NCI-H345 (cell line): Measurements from ENCODE around the gene DUSP3.

Experiments
- DNase-seq: peaks from one replicate; lab custom pipeline; 2025; lab: John Stamatoyannopoulos, UW

The DUSP3 gene

GRCh38 chr17:43778337-43779144 is at the start of gene DUSP3:
Gene DUSP3, minus strand, starts transcription at chr17:43778977. Its CDS starts 53 bp downstream, at chr17:43778924.
- DNase-seq = peak; percentile 83

DNA sequence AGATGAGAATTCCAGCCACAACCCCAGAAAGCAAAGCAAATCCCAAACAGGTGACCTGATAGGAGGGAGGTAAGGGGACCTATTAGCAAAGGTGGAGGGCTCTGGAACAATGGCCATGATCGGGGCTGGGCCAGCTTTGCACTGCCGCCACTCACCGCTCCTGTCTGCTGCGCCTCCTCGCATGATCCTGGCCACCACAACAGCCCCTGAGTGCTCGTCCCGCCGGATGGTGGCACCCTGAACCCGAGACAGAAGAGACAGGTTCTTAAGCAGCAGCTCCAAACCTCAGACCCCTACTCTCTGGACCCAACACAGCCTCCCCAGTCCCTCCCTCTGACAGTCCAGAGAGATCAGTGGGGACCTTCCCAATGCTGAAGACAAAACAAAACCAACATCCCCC is 48.8 kb upstream of the DUSP3 start:
- no peak for DNase-seq

DNA sequence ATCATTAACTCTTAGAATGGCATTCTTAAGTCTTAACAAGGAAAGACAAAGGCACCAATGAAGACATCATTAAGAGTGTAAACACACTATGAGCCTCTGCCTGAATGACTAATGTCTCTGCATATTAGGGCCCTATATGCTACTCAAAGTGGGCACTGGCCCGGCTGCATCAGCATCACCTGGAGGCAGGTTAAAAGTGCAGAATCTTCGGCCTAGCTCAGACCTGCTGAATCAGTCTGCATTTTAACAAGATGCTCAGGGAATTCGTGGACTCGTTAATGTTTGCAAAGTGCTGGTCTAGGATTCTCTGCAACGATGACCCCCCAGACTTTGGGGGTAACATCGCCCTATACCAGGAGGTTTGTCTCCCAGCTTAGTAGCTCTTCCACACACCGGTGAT is 47.4 kb upstream of the DUSP3 start:
- no peak for DNase-seq

DNA sequence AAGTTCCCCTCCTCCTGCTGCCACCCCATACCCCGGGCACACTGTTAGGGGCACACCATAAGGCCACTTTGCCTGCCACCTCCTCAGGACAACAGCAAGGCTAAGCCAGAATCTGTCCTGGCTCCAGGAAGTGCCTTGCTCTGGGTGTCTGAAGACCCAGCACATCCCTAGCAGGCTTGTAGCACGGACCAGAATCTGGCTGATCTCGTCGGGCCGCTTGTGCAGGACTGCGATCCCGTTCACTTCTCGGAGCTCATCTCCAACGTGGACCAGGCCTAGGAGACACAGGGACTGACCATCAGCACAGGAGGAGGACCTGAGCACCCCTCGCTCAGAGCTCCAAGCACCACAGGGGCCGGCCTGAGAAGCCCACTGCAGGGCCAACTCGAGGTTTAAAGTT is 46.8 kb upstream of the DUSP3 start:
- DNase-seq = no peak

- DNase-seq = no peak
Measured at GRCh38 chr17:43823350-43824084, 44.7 kb upstream of the DUSP3 start.

DNA sequence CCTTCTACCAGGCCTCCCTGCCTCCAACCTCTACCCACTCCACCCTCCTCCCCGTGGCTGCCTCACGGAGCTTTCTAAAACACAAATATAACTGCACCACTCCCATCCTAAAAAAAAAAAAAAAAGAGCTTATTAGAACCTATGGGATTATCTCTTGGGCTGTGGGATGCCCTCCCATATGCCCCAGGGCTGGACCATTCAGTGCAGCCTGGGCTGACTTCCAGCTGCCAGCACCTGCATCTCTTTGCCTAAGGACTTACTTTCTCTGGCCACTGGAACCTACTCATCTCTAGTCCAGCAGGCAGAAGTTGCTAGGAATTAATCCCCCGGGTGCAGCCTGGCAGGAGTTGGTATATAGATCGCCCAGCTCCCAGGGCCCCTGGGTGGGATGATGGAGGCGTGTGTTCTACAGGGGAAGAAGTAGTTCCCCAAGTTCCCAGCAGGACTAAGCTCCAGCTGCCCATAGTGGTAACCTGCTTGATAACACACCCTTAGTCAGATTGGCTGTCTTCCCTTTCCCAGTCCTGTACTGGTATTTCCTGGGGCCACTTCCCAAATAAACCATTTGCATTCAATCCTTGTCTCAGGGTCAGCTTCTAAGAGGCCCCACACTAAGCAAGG is 43.9 kb upstream of the DUSP3 start:
- DNase-seq = no peak

DNA sequence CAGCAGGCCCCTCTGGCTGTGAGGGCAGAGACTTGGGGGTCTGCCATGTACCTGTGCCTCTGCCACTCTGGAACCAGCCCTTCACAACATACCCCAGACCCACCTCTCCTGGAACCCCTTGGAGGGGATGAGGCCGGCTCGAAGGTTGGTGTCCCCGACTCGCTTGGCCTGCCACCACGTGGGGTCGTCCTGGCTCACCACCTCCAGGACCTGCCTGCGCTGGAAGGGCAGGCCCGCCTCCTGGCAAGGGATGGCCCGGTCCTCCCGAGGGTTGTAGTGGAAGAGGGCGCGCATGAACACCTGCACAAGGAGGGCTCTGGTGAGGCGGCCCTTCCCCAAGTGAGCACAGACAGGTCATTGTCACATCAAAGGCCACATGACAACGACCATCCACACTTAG is 42.0 kb upstream of the DUSP3 start:
- DNase-seq = no peak

DNA sequence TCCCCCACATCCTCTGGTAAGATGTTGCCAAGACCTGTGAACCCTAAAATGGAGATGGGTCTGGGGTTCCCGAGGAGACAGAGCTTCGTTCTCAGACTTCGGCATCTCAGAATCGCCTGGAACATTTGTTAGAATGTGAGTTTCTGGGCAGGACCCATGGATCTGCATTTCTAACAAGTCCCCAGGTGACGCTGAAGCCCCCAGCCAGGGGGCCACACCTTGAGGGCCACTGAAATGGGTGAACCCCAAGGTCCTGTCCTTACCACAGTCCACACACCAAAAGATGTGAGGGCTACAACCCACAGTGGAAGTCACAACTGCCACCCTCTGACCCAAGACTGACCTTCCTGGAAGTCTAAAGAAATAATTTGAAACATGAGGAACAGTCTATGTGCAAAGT is 40.2 kb upstream of the DUSP3 start:
- DNase-seq = no peak

GRCh38 chr17:43817826-43818225 is 39.0 kb upstream of the DUSP3 start:
- no peak for DNase-seq

GRCh38 chr17:43816336-43817320 is 37.9 kb upstream of the DUSP3 start:
- no peak for DNase-seq

GRCh38 chr17:43814714-43815113 is 35.9 kb upstream of the DUSP3 start:
- no peak for DNase-seq

GRCh38 chr17:43814026-43814425 is 35.2 kb upstream of the DUSP3 start:
- no peak for DNase-seq

DNA sequence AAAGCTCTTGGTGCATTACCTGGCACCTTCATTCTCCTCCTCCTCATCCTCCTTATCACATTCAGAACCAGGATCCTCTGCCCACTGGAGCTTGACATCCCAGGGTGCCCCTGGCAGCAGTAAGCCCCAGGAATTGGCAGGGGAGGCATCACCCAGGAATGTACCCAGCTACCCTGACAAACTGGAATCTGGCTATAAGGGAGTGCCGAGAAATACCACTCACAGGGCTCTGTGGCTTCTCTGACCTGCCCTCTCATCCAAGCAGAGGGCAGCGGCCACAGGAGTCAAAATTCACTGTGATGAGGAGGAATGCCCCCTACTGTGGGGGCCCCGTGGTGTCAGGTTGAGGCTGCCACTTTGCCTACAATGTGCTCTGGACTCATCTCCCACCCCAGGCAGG is 34.6 kb upstream of the DUSP3 start:
- no peak for DNase-seq

- DNase-seq = no peak
Measured at GRCh38 chr17:43812396-43813265, 33.9 kb upstream of the DUSP3 start.

- DNase-seq = no peak
Measured at GRCh38 chr17:43810823-43811222, 32.0 kb upstream of the DUSP3 start.

- no peak for DNase-seq
Measured at GRCh38 chr17:43810226-43810715, 31.5 kb upstream of the DUSP3 start.

- DNase-seq = no peak
Measured at GRCh38 chr17:43809121-43809520, 30.3 kb upstream of the DUSP3 start.

DNA sequence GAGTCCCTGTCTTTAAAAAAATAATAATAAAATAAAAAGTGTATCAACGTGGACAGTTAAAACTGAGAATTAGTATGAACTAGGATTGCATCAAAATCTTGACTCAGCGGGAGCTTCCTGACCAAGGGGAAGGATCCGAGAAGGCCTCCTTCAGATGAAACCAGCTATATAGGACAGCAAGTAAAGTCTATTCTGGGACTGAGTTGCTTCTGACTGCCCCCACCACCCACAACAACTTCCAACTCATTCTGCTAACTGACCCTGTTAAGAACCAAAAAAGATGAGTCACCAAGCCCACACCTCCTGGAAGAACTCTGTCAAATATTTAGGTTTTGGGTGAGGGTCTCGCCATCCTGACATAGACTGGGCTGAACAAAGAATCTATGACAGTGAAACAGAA is 29.3 kb upstream of the DUSP3 start:
- DNase-seq = no peak

- no peak for DNase-seq
Measured at GRCh38 chr17:43805117-43805516, 26.3 kb upstream of the DUSP3 start.

DNA sequence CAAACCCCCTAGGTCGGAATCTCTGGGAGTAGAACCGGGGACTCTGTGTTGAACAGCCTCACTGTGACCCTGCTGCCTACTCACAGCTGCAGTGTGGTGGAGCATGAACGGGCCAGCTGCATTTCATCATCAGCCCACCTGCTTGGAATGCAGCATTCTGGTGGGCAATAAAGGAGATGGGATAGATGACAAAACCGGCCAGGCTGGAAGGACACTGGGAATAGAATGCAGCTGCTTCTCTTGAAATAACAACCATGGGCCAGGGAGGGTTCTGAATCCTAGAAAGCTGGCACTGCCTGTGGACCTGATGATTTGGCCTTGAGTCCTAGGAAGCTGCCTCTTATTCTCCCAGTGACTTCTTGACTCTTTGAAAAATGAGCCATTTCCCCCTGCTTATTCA is 25.0 kb upstream of the DUSP3 start:
- no peak for DNase-seq

GRCh38 chr17:43801844-43802243 is 23.1 kb upstream of the DUSP3 start:
- no peak for DNase-seq
